Stimulated activated naive CD4-positive, alpha-beta T cell (primary cell): Measurements from ENCODE around the gene MED10.
A peak's percentile ranks its signal among the peaks of the same experiment; 100 is the strongest.

Experiments
- DNase-seq, 6 experiments: peaks; one replicate each; lab custom pipeline; 2025; lab: John Stamatoyannopoulos, UW

Gene MED10

GRCh38 chr5:6398570-6399230 lies 20.4 kb upstream of the MED10 start:
- DNase-seq, result no peak

GRCh38 chr5:6397536-6398269 lies 19.4 kb upstream of the MED10 start:
- no peak for DNase-seq

- no peak for DNase-seq
These were observed 18.6 kb upstream of the MED10 start for GRCh38 chr5:6396836-6397535.

GRCh38 chr5:6396043-6396442 lies 17.7 kb upstream of the MED10 start:
- no peak for DNase-seq

- DNase-seq, result no peak
These were observed 17.3 kb upstream of the MED10 start for GRCh38 chr5:6395621-6396020.

- DNase-seq, result no peak
These were observed 16.7 kb upstream of the MED10 start for GRCh38 chr5:6395102-6395445.

- DNase-seq, result no peak
These were observed 16.2 kb upstream of the MED10 start for GRCh38 chr5:6394429-6395101.

GRCh38 chr5:6393596-6394194 lies 15.3 kb upstream of the MED10 start:
- DNase-seq, result no peak

- no peak for DNase-seq
These were observed 14.2 kb upstream of the MED10 start for GRCh38 chr5:6392561-6392960.

GRCh38 chr5:6391151-6391550 lies 12.8 kb upstream of the MED10 start:
- DNase-seq, result no peak

GRCh38 chr5:6389946-6390530 lies 11.7 kb upstream of the MED10 start:
- no peak for DNase-seq

GRCh38 chr5:6389397-6389796 lies 11.1 kb upstream of the MED10 start:
- no peak for DNase-seq

- DNase-seq, result no peak
These were observed 9.6 kb upstream of the MED10 start for GRCh38 chr5:6387970-6388369.

- DNase-seq, result no peak
These were observed 7.9 kb upstream of the MED10 start for GRCh38 chr5:6386271-6386670.

- DNase-seq, result no peak
These were observed 6.5 kb upstream of the MED10 start for GRCh38 chr5:6384856-6385255.

- DNase-seq, result no peak
These were observed 5.0 kb upstream of the MED10 start for GRCh38 chr5:6383376-6383775.

- no peak for DNase-seq
These were observed 899 bp upstream of the MED10 start for GRCh38 chr5:6379246-6379645.

- DNase-seq, result no peak
These were observed 388 bp upstream of the MED10 start for GRCh38 chr5:6378766-6379103.

- DNase-seq, result peak in 1 of 6 experiments; percentile 6
These were observed 804 bp downstream of the MED10 start for GRCh38 chr5:6377582-6377904.

- no peak for DNase-seq
These were observed 1.3 kb downstream of the MED10 start for GRCh38 chr5:6376974-6377520.

GRCh38 chr5:6373081-6373846 lies 5.1 kb downstream of the MED10 start:
- DNase-seq, result no peak
